ENCODE measurements around the gene FAF1.

FAF1 gene

DNA sequence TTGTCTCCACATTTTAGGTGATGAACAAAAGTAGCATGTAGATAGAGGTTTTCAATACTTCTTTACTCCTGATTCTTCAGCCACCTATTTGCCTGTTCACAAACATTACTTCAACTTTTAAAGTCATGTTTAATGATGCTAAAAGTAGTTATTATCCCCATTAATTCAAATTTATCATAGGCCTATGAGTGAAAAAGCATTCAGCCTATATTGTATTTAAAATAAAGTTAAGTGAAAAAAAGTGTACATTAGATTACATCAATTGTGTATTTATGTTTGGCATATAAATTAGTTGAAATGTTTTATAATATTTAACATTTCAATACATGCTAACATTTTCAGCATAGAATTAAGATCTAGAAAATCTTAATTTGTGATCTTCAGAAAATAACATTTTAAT, 20.4 kb upstream of the FAF1 start:
- DNase-seq (ENCODE audit: extremely low read depth, insufficient read length): no peak
- Histone ChIP-seq H3K36me3 (ENCODE audit: control insufficient read depth, insufficient read depth, low read length) (no peaks in the 10 kb centered on the region), H3K27me3 (replicated peaks; ENCODE audit: control insufficient read depth, insufficient read depth, low read length) (no peaks in the 10 kb centered on the region), H3K4me3 (replicated peaks; ENCODE audit: low read depth, low read length) (no peak overlapping the region; the same call in 1 of the 2 replicates)
- TF ChIP-seq CTCF (IDR thresholded peaks at IDR 0.05; ENCODE audit: insufficient read depth, low read length, poor library complexity, severe bottlenecking): no peak

DNA sequence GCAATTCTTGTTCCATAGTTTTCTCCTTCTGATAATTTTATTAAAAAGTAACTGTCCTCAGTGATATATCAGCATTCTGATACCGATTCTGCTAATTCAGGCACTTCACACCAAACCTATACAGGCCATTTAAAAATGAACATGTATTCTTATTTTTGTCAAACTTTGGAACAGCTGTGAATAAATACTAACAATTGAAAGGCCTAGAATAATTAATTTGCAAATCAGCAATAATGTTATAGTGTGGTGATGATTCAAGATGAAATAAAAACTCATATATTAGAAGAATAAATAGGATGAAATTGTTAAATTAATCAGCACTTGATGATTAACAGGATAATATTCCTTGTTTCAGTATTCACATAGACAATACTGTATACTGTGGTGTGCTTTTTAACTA, 19.9 kb upstream of the FAF1 start:
- Histone ChIP-seq H3K4me3 (replicated peaks; ENCODE audit: low read depth, low read length) (peak overlapping the region; percentile 88), H3K36me3 (ENCODE audit: control insufficient read depth, insufficient read depth, low read length) (no peaks in the 10 kb centered on the region), H3K27me3 (replicated peaks; ENCODE audit: control insufficient read depth, insufficient read depth, low read length) (no peaks in the 10 kb centered on the region)
- TF ChIP-seq CTCF (IDR thresholded peaks at IDR 0.05; ENCODE audit: insufficient read depth, low read length, poor library complexity, severe bottlenecking): no peak
- no peak for DNase-seq (ENCODE audit: extremely low read depth, insufficient read length)

GRCh38 chr1:50978852-50979781, 19.1 kb upstream of the FAF1 start:
- no peaks in the 10 kb centered on the region for H3K27me3 ChIP-seq (replicated peaks; ENCODE audit: control insufficient read depth, insufficient read depth, low read length)
- no peak for TF ChIP-seq CTCF (IDR thresholded peaks at IDR 0.05; ENCODE audit: insufficient read depth, low read length, poor library complexity, severe bottlenecking)
- no peaks in the 10 kb centered on the region for H3K36me3 ChIP-seq (ENCODE audit: control insufficient read depth, insufficient read depth, low read length)
- no peak for DNase-seq (ENCODE audit: extremely low read depth, insufficient read length)
- H3K4me3 ChIP-seq (replicated peaks; ENCODE audit: low read depth, low read length): peak overlapping the region; percentile 88

- peak overlapping the region; percentile 88 for H3K4me3 ChIP-seq (replicated peaks; ENCODE audit: low read depth, low read length)
- no peak for TF ChIP-seq CTCF (IDR thresholded peaks at IDR 0.05; ENCODE audit: insufficient read depth, low read length, poor library complexity, severe bottlenecking)
- peak; percentile 75 for DNase-seq (ENCODE audit: extremely low read depth, insufficient read length)
- no peaks in the 10 kb centered on the region for H3K27me3 ChIP-seq (replicated peaks; ENCODE audit: control insufficient read depth, insufficient read depth, low read length)
- no peaks in the 10 kb centered on the region; the same call in 1 of the 2 replicates for H3K36me3 ChIP-seq (ENCODE audit: control insufficient read depth, insufficient read depth, low read length)
These were observed 18.2 kb upstream of the FAF1 start for GRCh38 chr1:50978144-50978851.

DNA sequence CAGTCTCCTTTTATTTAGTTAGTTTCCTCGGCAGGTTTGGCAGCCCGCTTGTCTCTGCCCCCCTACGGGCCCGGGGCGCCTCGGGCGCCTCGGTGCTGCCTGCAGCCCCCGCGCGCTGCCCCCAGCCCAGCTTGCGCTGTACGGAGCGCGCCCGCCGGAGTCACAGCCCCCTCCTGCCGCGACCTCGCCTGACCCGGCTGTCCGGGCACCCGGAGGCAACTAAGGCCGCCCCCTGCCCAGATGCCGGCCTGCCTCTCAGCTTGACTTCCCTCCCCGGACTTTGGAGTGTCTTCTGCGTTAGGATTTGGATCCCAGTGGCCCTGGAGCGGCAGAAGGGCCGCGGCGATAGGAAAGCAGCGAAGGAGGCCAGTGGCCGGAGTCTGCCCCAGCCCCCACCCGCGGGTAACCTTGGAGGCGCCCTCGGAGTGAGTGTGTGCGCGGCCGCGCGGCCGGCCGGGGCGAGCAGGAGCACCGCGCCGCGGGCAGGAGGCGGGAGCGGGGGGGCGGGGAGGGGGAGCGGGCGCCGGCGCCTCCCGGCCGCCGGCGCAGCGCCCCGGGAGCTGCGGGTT, 17.6 kb upstream of the FAF1 start:
- Histone ChIP-seq H3K27me3 (replicated peaks; ENCODE audit: control insufficient read depth, insufficient read depth, low read length) (no peaks in the 10 kb centered on the region), H3K36me3 (ENCODE audit: control insufficient read depth, insufficient read depth, low read length) (no peaks in the 10 kb centered on the region; the same call in 1 of the 2 replicates), H3K4me3 (replicated peaks; ENCODE audit: low read depth, low read length) (peak overlapping the region; percentile 88)
- TF ChIP-seq CTCF (IDR thresholded peaks at IDR 0.05; ENCODE audit: insufficient read depth, low read length, poor library complexity, severe bottlenecking): no peak
- DNase-seq (ENCODE audit: extremely low read depth, insufficient read length): peak; percentile 69
